C4-2B (cell line): ENCODE results near the gene DCLK1.

Experiments used
- ZFX ChIP-seq: fragments of 450-650 bp; IDR thresholded peaks from 2 replicates; pipeline ENCODE4 v1.6.1; 2017
- TF ChIP-seq, protein P1 (sequence below): fragments of 450-650 bp; conservative IDR thresholded peaks from 2 replicates; pipeline ENCODE4 v1.5.1; 2017; ENCODE audit warnings: mild to moderate bottlenecking

DNA sequence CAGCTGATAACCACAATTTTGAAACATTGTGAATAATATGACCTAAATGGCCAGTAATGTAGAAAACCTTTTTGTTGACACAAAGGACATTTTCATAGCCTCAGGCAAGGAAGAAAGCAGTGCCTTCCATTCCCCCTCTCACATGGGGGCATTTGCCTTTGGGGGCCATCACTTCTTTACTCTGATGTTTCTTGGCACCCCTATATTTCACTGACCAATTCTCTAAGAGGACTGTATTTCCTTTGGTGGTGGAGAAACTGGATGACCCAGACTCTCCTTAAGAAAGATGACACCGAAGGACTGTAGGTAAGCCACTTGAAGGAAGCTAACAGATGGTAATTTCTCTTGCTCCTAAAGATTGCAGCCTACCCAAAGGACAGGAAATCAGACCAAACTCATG is 254.6 kb downstream of the DCLK1 start:
- TF ChIP-seq, protein P1, sequence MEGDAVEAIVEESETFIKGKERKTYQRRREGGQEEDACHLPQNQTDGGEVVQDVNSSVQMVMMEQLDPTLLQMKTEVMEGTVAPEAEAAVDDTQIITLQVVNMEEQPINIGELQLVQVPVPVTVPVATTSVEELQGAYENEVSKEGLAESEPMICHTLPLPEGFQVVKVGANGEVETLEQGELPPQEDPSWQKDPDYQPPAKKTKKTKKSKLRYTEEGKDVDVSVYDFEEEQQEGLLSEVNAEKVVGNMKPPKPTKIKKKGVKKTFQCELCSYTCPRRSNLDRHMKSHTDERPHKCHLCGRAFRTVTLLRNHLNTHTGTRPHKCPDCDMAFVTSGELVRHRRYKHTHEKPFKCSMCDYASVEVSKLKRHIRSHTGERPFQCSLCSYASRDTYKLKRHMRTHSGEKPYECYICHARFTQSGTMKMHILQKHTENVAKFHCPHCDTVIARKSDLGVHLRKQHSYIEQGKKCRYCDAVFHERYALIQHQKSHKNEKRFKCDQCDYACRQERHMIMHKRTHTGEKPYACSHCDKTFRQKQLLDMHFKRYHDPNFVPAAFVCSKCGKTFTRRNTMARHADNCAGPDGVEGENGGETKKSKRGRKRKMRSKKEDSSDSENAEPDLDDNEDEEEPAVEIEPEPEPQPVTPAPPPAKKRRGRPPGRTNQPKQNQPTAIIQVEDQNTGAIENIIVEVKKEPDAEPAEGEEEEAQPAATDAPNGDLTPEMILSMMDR: no peak
- no peak for TF ChIP-seq ZFX
